Upper lobe of left lung (tissue), 6 donors: Measurements from ENCODE around the gene MSH3. TPM values are rescaled to one million over a fixed set of nuclear protein-coding genes. Genes with fewer than 3 reads are reported as not detected.
"Not testable (repeated sequence)": the region's sequence is repeated elsewhere in the genome, so short reads cannot be mapped to it uniquely, and the experiment has no call there.

ENCODE experiments used
- ATAC-seq, 2 donors: fragments of 200-7000 bp; cut with Tn5 transposase; one replicate each; pipeline ENCODE4 v1.9.1; 2022; ENCODE audit warnings: mild to moderate bottlenecking in 2 of 2, moderate library complexity in 2 of 2; ENCODE audit not compliant: low FRiP score in 2 of 2
- DNase-seq, 2 donors: peaks; one replicate each; pipeline ENCODE4 v3.0.0-alpha.2; 2019 to 2020
- H3K27ac ChIP-seq, 4 donors: fragments of 200-600 bp; sonication (generic); one replicate each; pipeline ENCODE4 v1.5.1; 2016 to 2019
- H3K27me3 ChIP-seq, 4 donors: fragments of 200-600 bp; sonication (generic); one replicate each; pipeline ENCODE4 v1.5.1; 2017 to 2019
- H3K36me3 ChIP-seq, 4 donors: fragments of 200-600 bp; sonication (generic); one replicate each; pipeline ENCODE4 v1.5.1; 2016 to 2019
- H3K4me1 ChIP-seq, 4 donors: fragments of 200-600 bp; sonication (generic); one replicate each; pipeline ENCODE4 v1.5.1; 2018 to 2019
- H3K4me3 ChIP-seq, 4 donors: fragments of 200-600 bp; sonication (generic); one replicate each; pipeline ENCODE4 v1.5.1; 2017 to 2019; ENCODE audit warnings: mild to moderate bottlenecking in 2 of 4, moderate library complexity in 1 of 4
- H3K9me3 ChIP-seq, 4 donors: fragments of 200-600 bp; sonication (generic); one replicate each; pipeline ENCODE4 v1.5.1; 2018 to 2019
- EP300 ChIP-seq, 4 donors: sonication (generic); formaldehyde crosslinking; IDR thresholded peaks; one replicate each; pipeline ENCODE4 v1.5.1; 2017; ENCODE audit warnings: antibody characterized with exemption in 4 of 4, control low read depth in 2 of 4
- POLR2A ChIP-seq, 4 donors: fragments of 450-650 bp; IDR thresholded peaks; one replicate each; pipeline ENCODE4 v1.5.1; 2016 to 2017; ENCODE audit warnings: antibody characterized with exemption in 4 of 4, mild to moderate bottlenecking in 2 of 4
- POLR2AphosphoS5 ChIP-seq, 2 donors: sonication (generic); formaldehyde crosslinking; IDR thresholded peaks; one replicate each; pipeline ENCODE4 v1.5.1; 2017; ENCODE audit warnings: antibody characterized with exemption in 2 of 2
- WGBS, 2 donors: methylation state at CpG; one replicate each; pipeline ENCODE4 v1.1.5; 2017 to 2018; 5-methylcytosine and 5-hydroxymethylcytosine counted together
- total RNA-seq, 6 donors: library from RNA; depleted of rRNA in 4 of 6; stranded (reverse); fragments of >200 nt in 4 of 6; gene quantifications; one replicate each; pipeline versions ENCODE4 v1.1.0 to v1.2.1, GENCODE V29; 2016 to 2021
- TF ChIP-seq, protein P1 (sequence below), 6 experiments: fragments of 450-650 bp in 4 of 6; fragments of 200-600 bp in 2 of 6; sonication (generic) in 2 of 6; IDR thresholded peaks; one replicate each; pipeline ENCODE4 v1.5.1; 2016 to 2019; ENCODE audit warnings: antibody characterized with exemption in 6 of 6
- donor health status: DM: no; HTN: no; CAD: no; lungs with moderate emphysema.
- donor health status: DM: no; HTN: yes; CAD: no; lungs with severe emphysema.

MSH3 gene
- total RNA-seq, 6 donors from 2014 or later, result 9.0 to 17.3 (median 12.5) TPM

DNA sequence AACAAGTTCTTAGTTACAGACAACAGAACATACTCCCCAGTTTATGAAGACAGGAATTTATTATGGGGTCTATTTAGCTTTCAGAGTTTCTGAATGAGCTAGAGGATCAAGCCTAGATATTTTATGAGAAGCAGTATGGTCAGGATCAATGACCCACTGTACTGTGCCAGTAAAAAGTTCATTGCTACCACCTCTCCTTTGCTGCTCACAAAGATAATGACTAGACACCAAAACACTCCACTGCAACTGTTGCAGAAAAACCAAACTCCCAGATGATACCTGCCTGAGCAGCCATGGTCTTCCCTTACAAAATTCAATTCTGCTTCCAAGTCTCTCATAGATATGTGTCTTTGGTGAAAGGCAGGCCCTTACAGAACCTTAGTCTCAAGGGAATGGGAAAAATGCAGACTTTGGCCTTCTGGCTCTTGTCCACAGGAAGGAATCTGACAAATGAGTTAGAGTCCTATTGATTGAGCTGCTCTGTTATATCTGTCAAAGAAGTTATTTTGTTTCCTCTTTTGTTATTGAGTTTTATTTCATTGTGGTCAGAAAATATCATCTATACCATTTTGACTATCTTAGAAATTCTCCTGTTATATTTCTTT is 231.0 kb downstream of the MSH3 start:
- DNase-seq (no peak), ATAC-seq (no peak)
- Histone ChIP-seq H3K9me3 (no peaks in the 10 kb centered on the region), H3K27ac (no peak overlapping the region), H3K4me3 (no peak overlapping the region), H3K36me3 (peaks cover 0 to 3% (median 0%) of the 10 kb centered on the region in 4 donors), H3K4me1 (no peaks in the 10 kb centered on the region), H3K27me3 (no peaks in the 10 kb centered on the region)
- TF ChIP-seq, protein P1, sequence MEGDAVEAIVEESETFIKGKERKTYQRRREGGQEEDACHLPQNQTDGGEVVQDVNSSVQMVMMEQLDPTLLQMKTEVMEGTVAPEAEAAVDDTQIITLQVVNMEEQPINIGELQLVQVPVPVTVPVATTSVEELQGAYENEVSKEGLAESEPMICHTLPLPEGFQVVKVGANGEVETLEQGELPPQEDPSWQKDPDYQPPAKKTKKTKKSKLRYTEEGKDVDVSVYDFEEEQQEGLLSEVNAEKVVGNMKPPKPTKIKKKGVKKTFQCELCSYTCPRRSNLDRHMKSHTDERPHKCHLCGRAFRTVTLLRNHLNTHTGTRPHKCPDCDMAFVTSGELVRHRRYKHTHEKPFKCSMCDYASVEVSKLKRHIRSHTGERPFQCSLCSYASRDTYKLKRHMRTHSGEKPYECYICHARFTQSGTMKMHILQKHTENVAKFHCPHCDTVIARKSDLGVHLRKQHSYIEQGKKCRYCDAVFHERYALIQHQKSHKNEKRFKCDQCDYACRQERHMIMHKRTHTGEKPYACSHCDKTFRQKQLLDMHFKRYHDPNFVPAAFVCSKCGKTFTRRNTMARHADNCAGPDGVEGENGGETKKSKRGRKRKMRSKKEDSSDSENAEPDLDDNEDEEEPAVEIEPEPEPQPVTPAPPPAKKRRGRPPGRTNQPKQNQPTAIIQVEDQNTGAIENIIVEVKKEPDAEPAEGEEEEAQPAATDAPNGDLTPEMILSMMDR (IDR thresholded peaks at IDR 0.05), result no peak
- no peak for TF ChIP-seq POLR2A (IDR thresholded peaks at IDR 0.05)
- TF ChIP-seq EP300 (IDR thresholded peaks at IDR 0.05), result no peak
- no peak for TF ChIP-seq POLR2AphosphoS5 (IDR thresholded peaks at IDR 0.05)

DNA sequence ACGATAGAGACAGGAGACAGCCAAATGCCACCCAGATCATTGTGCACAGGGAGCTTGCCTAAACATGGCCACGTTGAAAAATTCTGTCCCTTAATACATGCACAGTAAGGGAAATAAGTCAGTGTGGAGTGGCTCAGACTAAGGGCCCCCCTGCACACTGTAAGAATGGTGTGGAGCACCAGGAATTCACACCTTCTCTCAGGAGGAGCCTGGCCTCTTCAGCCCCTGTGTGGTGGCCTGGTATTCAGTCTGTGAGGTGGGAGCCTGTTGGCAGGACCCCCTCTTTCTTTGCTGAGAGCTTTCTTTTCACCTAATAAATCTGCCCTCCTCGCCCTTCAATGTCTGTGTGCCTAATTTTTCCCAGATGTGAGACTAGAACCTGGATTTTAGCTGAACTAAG is 239.6 kb downstream of the MSH3 start:
- WGBS, 2 donors, result 84 to 97% methylated on average over 3 of the region's 3 CpGs
- no peak for ATAC-seq
- H3K27ac ChIP-seq, result no peak overlapping the region
- no peak for DNase-seq
- no peaks in the 10 kb centered on the region for H3K4me1 ChIP-seq
- H3K4me3 ChIP-seq, result no peak overlapping the region
- H3K36me3 ChIP-seq, result peaks cover 0 to 4% (median 0%) of the 10 kb centered on the region in 4 donors
- no peaks in the 10 kb centered on the region for H3K9me3 ChIP-seq
- H3K27me3 ChIP-seq, result no peaks in the 10 kb centered on the region
- TF ChIP-seq POLR2AphosphoS5 (IDR thresholded peaks at IDR 0.05), result no peak
- no peak for TF ChIP-seq EP300 (IDR thresholded peaks at IDR 0.05)
- TF ChIP-seq POLR2A (IDR thresholded peaks at IDR 0.05), result no peak
- TF ChIP-seq, protein P1 (IDR thresholded peaks at IDR 0.05), result no peak

DNA sequence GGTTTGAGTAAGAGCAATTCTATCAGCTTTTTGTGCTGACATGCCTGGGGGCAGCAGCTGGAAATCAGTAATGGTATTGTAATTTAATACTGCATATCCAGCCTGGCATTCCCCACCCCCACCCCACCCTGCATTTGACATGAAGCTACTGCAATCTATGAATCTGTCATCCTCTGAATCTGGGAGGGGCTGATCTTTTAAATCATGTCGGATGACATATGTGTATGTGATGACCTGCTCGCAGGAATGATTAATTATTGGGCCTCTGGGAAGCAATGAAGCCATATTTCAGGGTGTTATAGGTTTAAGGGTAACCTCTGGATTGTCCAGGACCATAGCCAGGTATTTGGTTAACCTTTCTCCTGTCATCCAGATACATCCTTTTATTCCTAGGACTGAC is 241.1 kb downstream of the MSH3 start:
- Histone ChIP-seq H3K4me3 (no peak overlapping the region), H3K27ac (no peak overlapping the region), H3K4me1 (no peaks in the 10 kb centered on the region), H3K27me3 (no peaks in the 10 kb centered on the region), H3K36me3 (peaks cover 0 to 3% (median 0%) of the 10 kb centered on the region in 4 donors), H3K9me3 (no peaks in the 10 kb centered on the region)
- TF ChIP-seq POLR2A (IDR thresholded peaks at IDR 0.05), result no peak
- TF ChIP-seq, protein P1 (IDR thresholded peaks at IDR 0.05), result no peak
- DNase-seq (no peak), ATAC-seq (no peak)
- 90 to 100% methylated on average over 2 of the region's 2 CpGs for WGBS, 2 donors

DNA sequence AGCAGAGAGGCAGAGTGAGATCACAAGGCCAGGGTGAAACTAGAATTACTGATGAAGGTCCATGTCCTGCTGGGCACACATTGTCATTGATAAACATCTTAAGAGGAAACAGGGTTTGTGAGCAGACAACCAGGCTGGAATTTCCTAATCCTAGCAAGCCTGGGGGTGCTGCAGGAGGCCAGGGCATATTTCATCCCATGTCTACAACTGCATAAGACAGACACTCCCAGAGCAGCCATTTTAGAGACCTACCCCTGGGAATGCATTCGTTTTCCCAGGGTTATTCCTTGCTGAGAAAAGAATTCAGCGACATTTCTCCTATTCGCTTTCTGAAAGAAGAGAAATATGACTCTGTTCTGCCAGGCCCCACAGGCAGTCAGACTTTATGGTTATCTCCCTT is 248.2 kb downstream of the MSH3 start:
- 92 to 97% methylated on average over 3 of the region's 3 CpGs for WGBS, 2 donors
- not testable (repeated sequence) for H3K27me3 ChIP-seq, H3K4me3 ChIP-seq, H3K4me1 ChIP-seq, H3K36me3 ChIP-seq, ATAC-seq, DNase-seq, H3K27ac ChIP-seq
- peaks cover 0 to 16% (median 8%) of the 10 kb centered on the region in 4 donors for H3K9me3 ChIP-seq

DNA sequence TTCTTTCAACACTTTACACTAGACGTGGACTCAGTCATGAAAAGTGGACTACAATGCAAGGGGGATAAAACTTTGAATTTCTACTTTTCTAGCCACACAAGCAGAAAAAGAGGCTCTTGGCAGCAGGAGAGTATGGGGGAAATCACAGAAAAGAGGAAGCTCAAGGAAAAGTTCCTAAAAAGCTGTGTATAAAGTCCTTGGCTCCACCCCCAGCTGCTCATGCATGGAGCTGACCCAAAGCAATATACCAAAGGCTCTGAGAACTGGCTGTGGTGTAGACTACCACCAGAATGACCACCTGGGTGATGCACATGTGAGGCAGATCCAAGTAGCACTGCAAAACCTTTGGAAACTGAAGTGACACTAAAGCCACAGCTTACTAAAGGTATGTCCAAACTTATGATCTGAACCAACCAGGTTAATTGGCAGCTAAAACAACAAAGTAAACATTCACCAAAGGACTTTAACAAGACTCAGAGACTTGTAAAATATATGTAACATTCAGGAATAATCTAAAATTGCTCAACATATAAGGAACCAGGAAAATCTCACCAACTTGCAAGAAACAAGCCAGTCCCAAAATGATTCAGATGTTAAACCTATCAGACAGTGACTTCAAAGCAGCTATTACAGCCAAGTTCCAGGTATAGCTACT is 250.2 kb downstream of the MSH3 start:
- 70 to 75% methylated on average over 1 of the region's 1 CpG for WGBS, 2 donors
- Histone ChIP-seq H3K36me3 (no peaks in the 10 kb centered on the region), H3K27ac (no peak overlapping the region), H3K4me1 (peaks cover 0 to 4% (median 0%) of the 10 kb centered on the region in 4 donors), H3K4me3 (no peak overlapping the region), H3K9me3 (peaks cover 0 to 16% (median 8%) of the 10 kb centered on the region in 4 donors), H3K27me3 (no peaks in the 10 kb centered on the region)
- peak in 1 of 2 donors; percentile 66 for ATAC-seq
- DNase-seq, result no peak
- TF ChIP-seq POLR2AphosphoS5 (IDR thresholded peaks at IDR 0.05) (no peak), EP300 (IDR thresholded peaks at IDR 0.05) (no peak), POLR2A (IDR thresholded peaks at IDR 0.05) (no peak)
- TF ChIP-seq, protein P1 (IDR thresholded peaks at IDR 0.05), result no peak
